Fibroblast of lung (primary cell): ENCODE results near the gene LY6G6F.

Experiments
- CTCF ChIP-seq, 2 donors: IDR thresholded peaks in 1 of 2; conservative IDR thresholded peaks in 1 of 2; 1 replicate in 1 of 2; 2 replicates in 1 of 2; pipeline ENCODE4 v1.5.1; 2011 to 2012; ENCODE audit warnings: low read length in 2 of 2, control low read depth in 1 of 2, inconsistent platforms in 1 of 2, low read depth in 1 of 2, mild to moderate bottlenecking in 1 of 2
- EZH2 ChIP-seq: IDR thresholded peaks from 2 replicates; pipeline ENCODE4 v1.5.1; 2012; ENCODE audit warnings: low read length, control low read depth, mild to moderate bottlenecking; ENCODE audit errors: missing control alignments

DNA sequence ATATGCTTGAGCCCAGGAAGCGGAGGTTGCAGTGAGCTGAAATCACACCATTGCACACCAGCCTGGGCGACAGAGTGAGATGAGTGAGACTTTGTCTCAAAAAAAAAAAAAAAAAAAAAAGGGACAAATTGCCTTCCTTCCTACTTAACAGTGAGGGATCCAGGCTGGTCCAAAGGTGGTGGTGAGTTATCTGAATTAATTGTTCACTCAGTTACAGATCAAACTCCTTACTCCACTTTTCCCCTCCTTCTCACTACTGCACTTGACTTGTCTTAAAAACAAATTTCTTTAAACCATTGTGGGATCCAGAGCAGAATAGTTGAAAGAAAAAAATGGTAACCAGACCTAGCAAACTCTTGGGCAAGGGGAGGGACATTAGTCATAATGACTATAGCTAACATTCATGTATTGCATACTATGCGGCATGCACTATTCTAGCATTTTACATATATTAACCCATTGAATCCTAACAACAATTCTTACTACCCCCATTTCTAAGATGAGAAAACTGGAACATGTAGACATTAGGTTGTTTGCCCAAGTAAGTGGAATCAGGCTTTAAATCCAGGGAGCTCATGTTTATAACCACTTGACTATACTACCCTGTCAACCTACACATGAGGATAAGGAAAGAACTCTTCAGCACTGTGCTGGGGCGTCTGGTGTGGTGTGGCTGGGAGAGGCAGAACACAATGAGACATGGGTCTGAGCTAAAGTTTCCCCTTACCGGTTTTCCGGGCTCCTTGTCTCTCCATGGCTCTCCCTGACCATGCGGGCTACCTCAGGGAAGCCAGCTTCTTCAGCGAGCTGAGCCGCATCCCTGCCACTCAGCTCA lies 43.3 kb upstream of the LY6G6F start:
- no peak for TF ChIP-seq CTCF (conservative IDR thresholded peaks at IDR 0.05 in 1 of 2, IDR thresholded peaks at IDR 0.05 in 1 of 2; ENCODE audit: low read depth in 1 of 2, low read length in 2 of 2)
- TF ChIP-seq EZH2, result no peak
